Stimulated activated CD8-positive, alpha-beta memory T cell treated with anti-CD3 and anti-CD28 coated beads, Interleukin-4, amount 100 ng/mL, for 48 hours (primary cell): ENCODE measurements around the gene ITPR2.
"Not testable (repeated sequence)": the region's sequence is repeated elsewhere in the genome, so short reads cannot be mapped to it uniquely, and the experiment has no call there.

Experiments used
- DNase-seq: peaks from one replicate; pipeline ENCODE4 v3.0.0-alpha.2; 2020

ITPR2 gene

GRCh38 chr12:26750531-26751175, 82.3 kb downstream of the ITPR2 start:
- DNase-seq: no peak

- DNase-seq: no peak
These were observed 83.2 kb downstream of the ITPR2 start for GRCh38 chr12:26749781-26750180.

GRCh38 chr12:26748741-26749431, 84.1 kb downstream of the ITPR2 start:
- DNase-seq: no peak

- DNase-seq: no peak
These were observed 84.6 kb downstream of the ITPR2 start for GRCh38 chr12:26748412-26748740.

GRCh38 chr12:26746121-26746714, 86.8 kb downstream of the ITPR2 start:
- no peak for DNase-seq

GRCh38 chr12:26744697-26745440, 88.1 kb downstream of the ITPR2 start:
- DNase-seq: no peak

GRCh38 chr12:26744042-26744626, 88.9 kb downstream of the ITPR2 start:
- DNase-seq: no peak

GRCh38 chr12:26741584-26742227, 91.3 kb downstream of the ITPR2 start:
- no peak for DNase-seq

- DNase-seq: no peak
These were observed 92.0 kb downstream of the ITPR2 start for GRCh38 chr12:26740991-26741390.

GRCh38 chr12:26740348-26740747, 92.6 kb downstream of the ITPR2 start:
- no peak for DNase-seq

GRCh38 chr12:26737487-26738030, 95.4 kb downstream of the ITPR2 start:
- DNase-seq: no peak

- no peak for DNase-seq
These were observed 96.2 kb downstream of the ITPR2 start for GRCh38 chr12:26736563-26737486.

- DNase-seq: no peak
These were observed 97.8 kb downstream of the ITPR2 start for GRCh38 chr12:26735249-26735639.

GRCh38 chr12:26734510-26735248, 98.3 kb downstream of the ITPR2 start:
- DNase-seq: no peak

GRCh38 chr12:26732005-26732908, 100.7 kb downstream of the ITPR2 start:
- no peak for DNase-seq

- DNase-seq: no peak
These were observed 102.3 kb downstream of the ITPR2 start for GRCh38 chr12:26730481-26731350.

- not testable (repeated sequence) for DNase-seq
These were observed 103.8 kb downstream of the ITPR2 start for GRCh38 chr12:26729137-26729671.
